AG04450 (cell line): ENCODE data around the gene DNAL1. TPM values are rescaled to one million over a fixed set of nuclear protein-coding genes. Genes with fewer than 3 reads are reported as not detected.
"Not testable (repeated sequence)": the region's sequence is repeated elsewhere in the genome, so short reads cannot be mapped to it uniquely, and the experiment has no call there.

Source experiments
- CTCF ChIA-PET: fragments of 300-600, 350-600 bp; formaldehyde crosslinking; extraction: SDS; loops from one replicate; lab custom pipeline; 2022; ENCODE audit warnings: antibody characterized with exemption, inconsistent platforms; lab: Charles Lee
- POLR2A ChIA-PET: fragments of 350-600 bp; formaldehyde crosslinking; extraction: SDS; loops from one replicate; lab custom pipeline; 2021; ENCODE audit warnings: antibody characterized with exemption, inconsistent platforms; lab: Yijun Ruan, JAX
- DNase-seq: peaks from one replicate; pipeline ENCODE4 v3.0.0-alpha.2; 2011; ENCODE audit warnings: low read depth, low spot score
- H3K27ac ChIP-seq: one replicate; pipeline ENCODE4 v1.5.1; 2012; ENCODE audit warnings: low read depth, low read length, control low read depth
- H3K27me3 ChIP-seq: one replicate; pipeline ENCODE4 v1.6.0; 2012; ENCODE audit warnings: low read length; ENCODE audit not compliant: control insufficient read depth, insufficient read depth
- H3K4me3 ChIP-seq: 2 replicates; pipeline ENCODE4 v1.5.1; 2011; ENCODE audit warnings: mild to moderate bottlenecking, low read depth, low read length, control low read depth
- H3K9me3 ChIP-seq: 2 replicates; pipeline ENCODE4 v1.5.1; 2012; ENCODE audit warnings: low read length; ENCODE audit not compliant: control insufficient read depth, insufficient read depth
- CTCF ChIP-seq: IDR thresholded peaks from 2 replicates; pipeline ENCODE4 v1.5.1; 2011; ENCODE audit warnings: low read depth, low read length, control low read depth, inconsistent platforms
- polyA plus RNA-seq: library from polyadenylated mRNA; depleted of rRNA; stranded (reverse); fragments of >200 nt; gene quantifications from 2 replicates; pipeline ENCODE4 v1.2.3, GENCODE V29; 2011

Gene DNAL1
- polyA plus RNA-seq, 1 experiment, result 10.0 TPM

DNA sequence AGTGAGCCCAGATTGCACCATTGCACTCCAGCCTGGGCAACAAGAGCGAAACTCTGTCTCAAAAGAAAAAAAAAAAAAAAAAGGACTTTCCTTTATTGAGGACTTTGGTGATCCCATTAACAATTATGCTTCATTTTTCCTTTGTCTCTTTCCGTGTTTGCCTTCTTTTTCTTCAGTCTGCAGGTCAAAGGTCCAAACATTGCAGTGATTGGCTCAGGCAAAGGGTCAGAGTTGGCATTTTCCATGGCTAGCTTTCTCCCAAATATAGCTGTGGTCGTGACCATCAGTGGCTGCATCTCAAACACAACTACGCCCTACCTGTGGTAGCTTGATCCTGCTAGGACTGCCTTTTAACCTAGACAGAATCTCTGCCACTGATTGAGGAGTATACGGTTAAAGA, 7.0 kb upstream of the DNAL1 start:
- ChIA-PET POLR2A (interaction anchor here (0.6 kb wide), 1 partner anchor 68 kb away, joined by 4 read pairs; no protein-coding TSS in a partner anchor), CTCF (interaction anchor here (0.6 kb wide), 1 partner anchor 371 kb away, joined by 3 read pairs; no protein-coding TSS in a partner anchor)
- H3K9me3 ChIP-seq, result no peaks in the 10 kb centered on the region
- no peak for DNase-seq
- no peak overlapping the region for H3K4me3 ChIP-seq
- no peak for TF ChIP-seq CTCF
- H3K27ac ChIP-seq, result no peak overlapping the region
- no peaks in the 10 kb centered on the region for H3K27me3 ChIP-seq

DNA sequence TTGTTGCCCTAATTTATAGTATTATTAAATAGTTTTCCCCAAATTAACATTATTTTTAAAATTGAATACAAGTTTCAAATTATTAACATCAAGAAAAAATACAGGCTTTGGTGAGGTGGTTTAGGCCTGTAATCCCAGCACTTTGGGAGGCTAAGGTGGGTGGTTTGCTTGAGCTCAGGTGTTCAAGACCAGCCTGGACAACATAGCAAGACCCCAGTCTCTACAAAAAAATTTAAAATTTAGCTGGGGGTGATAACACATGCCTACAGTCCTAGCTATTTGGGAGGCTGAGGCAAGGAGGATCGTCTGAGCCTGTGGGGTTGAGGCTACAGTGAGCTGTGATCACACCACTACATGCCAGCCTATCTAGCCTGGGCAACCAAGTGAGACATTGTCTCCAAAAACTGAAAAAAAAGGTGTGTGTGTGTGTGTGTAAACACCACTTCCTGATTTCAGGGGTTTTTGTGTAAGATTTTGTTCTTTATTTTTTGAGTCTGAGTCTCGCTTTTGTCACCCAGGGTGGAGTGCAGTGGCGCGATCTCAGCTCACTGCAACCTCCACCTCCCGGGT, 3.9 kb upstream of the DNAL1 start:
- CTCF ChIA-PET, result interaction anchor here (0.7 to 1.8 kb wide), 2 partner anchors 21 to 37 kb away, joined by 4 to 6 read pairs; no protein-coding TSS in a partner anchor
- no peak for DNase-seq
- H3K27me3 ChIP-seq, result no peaks in the 10 kb centered on the region

DNA sequence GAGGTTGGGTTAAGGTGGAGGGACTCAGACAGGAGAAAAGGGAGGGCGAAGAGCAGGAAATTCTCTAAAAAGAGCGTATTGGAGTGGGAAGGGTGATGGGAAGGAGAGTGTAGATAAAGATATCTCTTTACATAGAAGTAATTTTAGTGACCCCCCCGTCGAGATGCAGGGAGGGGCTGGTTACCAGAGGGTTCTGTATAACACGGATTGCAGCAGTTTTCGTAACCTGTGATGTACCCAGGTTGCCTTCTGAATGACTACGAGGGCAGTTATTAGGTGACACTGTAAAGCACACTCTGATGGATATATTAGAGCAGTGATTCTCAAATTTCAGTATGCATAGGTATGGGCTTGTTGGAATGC, 443 bp downstream of the DNAL1 start:
- H3K9me3 ChIP-seq, result no peaks in the 10 kb centered on the region
- DNase-seq, result no peak
- no peak for TF ChIP-seq CTCF
- peak overlapping the region; percentile 91 for H3K4me3 ChIP-seq
- POLR2A ChIA-PET, result interaction anchor here (0.6 to 1.5 kb wide), 2 partner anchors 76 to 141 kb away, joined by 3 to 4 read pairs; partner anchors contain the start of gene ACOT2
- H3K27me3 ChIP-seq, result no peaks in the 10 kb centered on the region
- CTCF ChIA-PET, result interaction anchor here (0.9 to 1.8 kb wide), 2 partner anchors 12 to 16 kb away, joined by 3 to 9 read pairs; no protein-coding TSS in a partner anchor
- no peak overlapping the region for H3K27ac ChIP-seq

More for the DNA sequence above, 3.9 kb upstream of the DNAL1 start:
- no peak overlapping the region for H3K4me3 ChIP-seq
- no peaks in the 10 kb centered on the region for H3K9me3 ChIP-seq
- no peak for TF ChIP-seq CTCF
- POLR2A ChIA-PET, result no interaction called here
- no peak overlapping the region for H3K27ac ChIP-seq

DNA sequence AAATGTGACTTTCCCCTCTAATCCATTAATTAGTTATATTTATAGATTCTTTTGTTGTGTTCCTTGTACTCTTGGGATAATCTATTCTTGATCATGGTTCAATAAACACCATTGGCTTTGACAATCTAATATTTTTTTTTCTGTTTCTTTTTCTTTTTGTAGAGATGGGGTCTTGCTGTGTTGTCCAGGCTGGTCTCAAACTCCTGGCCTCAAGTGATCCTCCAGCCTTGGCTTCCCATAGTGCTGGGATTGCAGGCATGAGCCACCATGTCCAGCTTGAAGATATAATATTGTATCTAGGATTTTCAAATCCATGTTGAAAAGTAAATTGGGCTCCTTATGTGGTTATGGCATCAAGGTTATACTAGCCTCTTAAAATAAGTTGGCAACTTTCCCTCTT, 6.2 kb downstream of the DNAL1 start:
- H3K27me3 ChIP-seq, result no peaks in the 10 kb centered on the region
- H3K27ac ChIP-seq, result no peak overlapping the region
- no peak for TF ChIP-seq CTCF
- ChIA-PET POLR2A (no interaction called here), CTCF (interaction anchor here (0.8 to 1.4 kb wide), 2 partner anchors 11 to 17 kb away, joined by 3 to 4 read pairs; no protein-coding TSS in a partner anchor)
- DNase-seq, result no peak
- H3K9me3 ChIP-seq, result no peaks in the 10 kb centered on the region
- H3K4me3 ChIP-seq, result no peak overlapping the region

DNA sequence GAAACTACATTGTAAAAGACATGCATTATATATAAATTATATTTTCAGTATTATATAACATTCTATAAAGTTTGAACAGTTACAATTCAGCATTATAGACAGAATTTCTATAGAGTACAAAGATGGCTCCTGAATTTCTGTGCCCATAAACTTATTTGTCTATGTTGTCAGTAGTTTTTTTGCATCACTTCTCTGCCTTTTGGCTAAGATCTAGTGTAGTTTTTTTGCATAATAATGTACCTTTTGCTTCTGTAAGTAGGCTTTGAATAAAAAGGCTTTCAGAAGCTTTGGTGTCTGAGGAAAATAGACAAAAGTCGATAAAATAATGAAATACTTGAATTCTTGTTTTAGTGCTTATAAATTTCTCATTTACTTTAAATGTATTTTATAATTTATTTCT, 11.1 kb downstream of the DNAL1 start:
- no peak for TF ChIP-seq CTCF
- POLR2A ChIA-PET, result no interaction called here
- Histone ChIP-seq H3K27me3 (no peaks in the 10 kb centered on the region), H3K9me3 (no peaks in the 10 kb centered on the region), H3K4me3 (no peak overlapping the region), H3K27ac (no peak overlapping the region)
- CTCF ChIA-PET, result no interaction called here
- DNase-seq, result no peak

- POLR2A ChIA-PET, DNase-seq, H3K9me3 ChIP-seq, H3K27me3 ChIP-seq, H3K27ac ChIP-seq, H3K4me3 ChIP-seq: not testable (repeated sequence)
- CTCF ChIA-PET, result interaction anchor here (1.0 kb wide), 1 partner anchor 26 kb away, joined by 3 read pairs; no protein-coding TSS in a partner anchor
Observed at GRCh38 chr14:73659202-73659601, 14.4 kb downstream of the DNAL1 start.
